Bone marrow (tissue), 2 donors: ENCODE data around the gene XYLT1.
"Not testable (repeated sequence)": the region's sequence is repeated elsewhere in the genome, so short reads cannot be mapped to it uniquely, and the experiment has no call there.

Experiments
- DNase-seq, 2 donors: peaks; one replicate each; lab custom pipeline; 2025; lab: John Stamatoyannopoulos, UW

XYLT1 gene

GRCh38 chr16:17306745-17307144 lies 164.0 kb downstream of the XYLT1 start:
- no peak for DNase-seq

DNA sequence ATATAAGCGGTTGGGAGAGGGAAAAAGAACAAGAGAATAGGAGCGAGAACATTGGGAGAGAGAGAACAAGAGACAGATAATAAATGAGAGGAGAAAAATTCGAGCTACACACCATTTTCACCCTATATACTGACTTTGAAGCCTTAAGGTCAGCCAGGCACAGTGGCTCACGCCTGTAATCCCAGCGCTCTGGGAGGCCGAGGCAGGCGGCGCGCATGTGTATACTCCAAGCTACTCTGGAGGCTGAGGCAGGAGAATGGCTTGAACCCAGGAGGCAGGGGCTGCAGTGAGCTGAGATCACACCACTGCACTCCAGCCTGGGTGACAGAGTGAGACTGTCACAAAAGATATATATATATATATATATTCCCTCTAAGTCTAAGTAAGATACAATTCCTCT lies 164.5 kb downstream of the XYLT1 start:
- DNase-seq, result not testable (repeated sequence)

DNA sequence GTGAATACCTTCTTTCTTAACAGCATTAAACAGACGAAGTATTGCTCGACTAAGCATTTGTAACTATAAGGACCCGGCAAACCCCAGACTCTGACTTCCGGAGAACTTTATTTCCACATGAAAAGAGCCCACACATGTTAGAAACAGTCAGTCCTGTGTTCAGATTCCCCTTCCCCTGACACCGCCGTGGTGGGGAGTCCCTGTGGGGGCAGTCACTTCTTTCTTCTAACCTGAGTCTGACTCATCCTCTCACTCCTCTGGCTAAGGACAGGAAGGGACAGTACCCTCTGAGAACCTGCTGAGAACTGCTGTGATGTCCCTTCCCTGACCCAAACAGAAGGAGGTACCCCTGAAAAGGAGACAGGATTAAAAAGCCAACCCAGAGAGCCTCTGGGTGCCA lies 165.1 kb downstream of the XYLT1 start:
- no peak for DNase-seq

- DNase-seq, result no peak
Observed at GRCh38 chr16:17304491-17305119, 166.2 kb downstream of the XYLT1 start.

DNA sequence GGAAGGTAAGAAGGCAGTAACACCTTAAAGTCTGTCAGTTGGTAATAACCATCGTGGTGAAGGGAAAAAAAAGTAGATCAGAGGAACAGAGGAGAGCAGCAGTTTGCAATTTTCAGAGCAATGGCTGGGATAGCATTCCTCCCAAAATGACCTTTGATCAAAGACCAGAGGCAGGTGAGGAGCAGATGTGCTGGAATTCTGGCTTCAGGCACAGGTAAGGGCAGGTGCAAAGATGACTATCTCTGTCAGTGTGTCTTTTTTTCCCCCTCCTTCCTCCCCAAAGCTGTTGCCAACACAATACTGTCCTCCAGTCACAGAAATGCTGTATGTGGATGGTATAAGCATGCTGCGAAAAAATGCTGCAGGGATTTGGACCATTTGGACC lies 166.7 kb downstream of the XYLT1 start:
- DNase-seq, result no peak

GRCh38 chr16:17303101-17303500 lies 167.7 kb downstream of the XYLT1 start:
- DNase-seq, result no peak

GRCh38 chr16:17302620-17303019 lies 168.1 kb downstream of the XYLT1 start:
- DNase-seq, result no peak

DNA sequence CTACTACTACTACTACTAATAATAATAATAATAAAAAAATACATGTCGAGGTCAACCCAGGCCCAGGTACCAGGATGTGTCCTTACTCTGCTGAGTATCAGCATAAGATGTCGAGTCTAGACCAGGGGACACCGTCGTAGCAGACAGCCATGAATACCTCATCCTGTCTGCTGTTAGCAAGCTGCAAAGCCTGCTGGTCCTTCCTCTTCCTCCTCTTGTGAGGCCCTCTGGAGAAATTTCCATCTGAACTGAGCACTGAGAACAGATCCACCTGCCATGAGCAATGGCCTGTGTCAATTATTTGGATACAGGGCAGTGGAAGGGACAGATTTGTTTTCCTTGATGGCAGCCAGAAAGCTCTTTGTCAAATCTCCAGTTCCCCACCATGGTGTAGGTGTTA lies 168.5 kb downstream of the XYLT1 start:
- no peak for DNase-seq

- DNase-seq, result no peak
Observed at GRCh38 chr16:17301593-17302135, 169.1 kb downstream of the XYLT1 start.

GRCh38 chr16:17301184-17301583 lies 169.6 kb downstream of the XYLT1 start:
- DNase-seq, result no peak

DNA sequence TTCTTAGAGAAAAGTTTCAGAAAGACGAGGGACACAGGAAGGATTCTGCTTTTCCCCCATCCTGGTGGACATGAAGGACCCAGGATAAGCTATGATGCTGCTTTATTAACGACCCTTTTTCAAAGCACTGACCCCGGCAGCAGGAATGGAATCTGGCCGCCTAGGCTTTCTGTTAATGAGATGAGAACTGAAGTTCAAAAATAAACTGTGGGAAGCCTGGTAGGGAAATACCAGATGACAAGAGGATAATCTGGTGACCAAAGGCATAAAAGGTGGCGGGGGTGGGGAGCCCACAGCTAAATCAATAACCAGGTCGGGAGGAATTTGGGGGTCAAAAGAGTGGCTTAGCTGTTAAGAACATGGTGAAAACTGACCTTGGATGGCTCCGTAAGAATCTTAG lies 171.0 kb downstream of the XYLT1 start:
- no peak for DNase-seq

DNA sequence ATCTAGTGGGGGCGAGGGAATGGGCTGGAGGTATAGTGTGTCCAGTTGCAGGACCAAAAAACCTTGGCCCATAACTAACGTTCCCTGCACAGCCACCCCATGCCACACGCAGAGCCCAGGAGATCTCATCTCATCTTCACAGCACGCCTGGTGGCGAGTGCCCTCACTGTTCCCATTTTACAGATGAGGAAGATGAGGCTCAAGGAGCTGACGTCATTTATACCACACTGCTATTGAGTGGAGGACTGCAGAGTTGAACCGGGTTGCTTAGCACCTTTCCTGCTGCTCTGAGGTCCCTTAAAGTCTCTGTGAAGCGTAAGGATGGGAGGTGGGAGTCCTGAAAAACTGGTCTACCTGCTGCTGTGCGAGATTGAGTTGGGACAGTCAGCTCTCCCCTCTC lies 172.5 kb downstream of the XYLT1 start:
- DNase-seq, result no peak

GRCh38 chr16:17296431-17296830 lies 174.3 kb downstream of the XYLT1 start:
- DNase-seq, result no peak

DNA sequence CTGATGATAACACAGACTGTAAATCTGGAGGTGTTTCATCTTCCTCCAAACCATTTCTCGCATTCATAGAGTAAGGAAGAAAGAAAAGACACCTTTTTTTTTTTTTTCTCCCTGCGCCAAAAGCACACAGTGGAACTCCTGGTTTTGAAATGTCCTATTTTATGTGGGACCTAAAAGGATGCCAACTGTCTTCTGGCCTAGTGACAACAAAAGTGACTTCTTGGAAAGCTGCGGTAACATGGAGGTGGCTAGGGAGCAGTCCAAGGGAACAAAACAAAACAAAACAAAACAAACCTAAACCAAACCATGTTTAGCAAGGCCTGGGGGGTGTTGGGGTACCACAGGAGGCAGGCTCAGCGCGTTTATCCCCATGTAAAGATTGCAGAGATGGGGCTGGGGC lies 174.8 kb downstream of the XYLT1 start:
- DNase-seq, result no peak

DNA sequence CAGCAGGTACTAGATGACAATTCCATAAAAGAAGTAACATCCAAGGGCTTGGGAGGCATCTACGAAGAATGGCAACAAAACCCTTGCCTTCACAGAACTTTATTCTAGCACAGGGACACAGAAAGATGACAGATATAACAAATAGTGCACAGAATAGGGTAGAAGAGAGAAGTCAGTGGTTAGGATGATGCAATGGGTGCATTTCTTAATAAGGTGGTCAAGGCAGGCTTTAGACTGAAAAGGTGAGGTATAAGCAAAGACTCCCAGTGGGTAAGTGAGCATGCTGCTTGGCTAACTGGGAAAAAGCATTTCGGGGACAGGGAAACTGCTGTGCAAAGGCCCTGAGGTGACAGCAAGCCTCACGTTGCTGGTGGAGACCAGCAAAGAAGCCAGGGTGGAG lies 175.9 kb downstream of the XYLT1 start:
- no peak for DNase-seq

- DNase-seq, result no peak
Observed at GRCh38 chr16:17293813-17294558, 176.8 kb downstream of the XYLT1 start.

GRCh38 chr16:17291289-17291688 lies 179.5 kb downstream of the XYLT1 start:
- no peak for DNase-seq

- DNase-seq, result no peak
Observed at GRCh38 chr16:17289674-17290635, 180.8 kb downstream of the XYLT1 start.

- no peak for DNase-seq
Observed at GRCh38 chr16:17289050-17289449, 181.7 kb downstream of the XYLT1 start.

- DNase-seq, result no peak
Observed at GRCh38 chr16:17287166-17287800, 183.5 kb downstream of the XYLT1 start.

GRCh38 chr16:17286443-17286842 lies 184.3 kb downstream of the XYLT1 start:
- no peak for DNase-seq

- DNase-seq, result no peak
Observed at GRCh38 chr16:17283016-17283415, 187.7 kb downstream of the XYLT1 start.
